Measurements from ENCODE around the gene KIFBP.
A peak's percentile ranks its signal among the peaks of the same experiment; 100 is the strongest.
"Not testable (repeated sequence)": the region's sequence is repeated elsewhere in the genome, so short reads cannot be mapped to it uniquely, and the experiment has no call there.

KIFBP gene

DNA sequence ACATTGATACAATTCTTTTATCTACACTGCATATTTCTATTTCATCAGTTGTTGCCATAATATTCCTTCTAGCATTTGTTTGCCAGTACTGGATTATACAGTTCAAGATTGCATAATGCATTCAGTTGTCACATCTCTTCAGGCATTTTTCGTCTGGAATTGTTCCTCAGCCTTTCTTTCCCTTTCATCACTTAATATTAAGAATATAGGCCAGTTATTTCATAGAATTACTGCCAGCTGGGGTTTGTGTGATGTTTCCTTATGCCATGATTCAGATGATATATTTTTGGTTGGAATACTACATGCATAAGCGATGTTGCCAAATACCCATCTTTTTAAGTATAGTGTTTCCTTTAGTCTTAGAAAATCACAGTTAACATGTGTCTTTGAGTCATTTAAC, 20.8 kb downstream of the KIFBP start:
- TF ChIP-seq GABPA (IDR thresholded peaks at IDR 0.05; ENCODE audit: low read depth) (no peak), POLR2AphosphoS5 (IDR thresholded peaks at IDR 0.05; ENCODE audit: low read depth) (no peak), SPI1 (IDR thresholded peaks at IDR 0.05; ENCODE audit: borderline replicate concordance, low read depth) (no peak)
- TF ChIP-seq, protein P1, sequence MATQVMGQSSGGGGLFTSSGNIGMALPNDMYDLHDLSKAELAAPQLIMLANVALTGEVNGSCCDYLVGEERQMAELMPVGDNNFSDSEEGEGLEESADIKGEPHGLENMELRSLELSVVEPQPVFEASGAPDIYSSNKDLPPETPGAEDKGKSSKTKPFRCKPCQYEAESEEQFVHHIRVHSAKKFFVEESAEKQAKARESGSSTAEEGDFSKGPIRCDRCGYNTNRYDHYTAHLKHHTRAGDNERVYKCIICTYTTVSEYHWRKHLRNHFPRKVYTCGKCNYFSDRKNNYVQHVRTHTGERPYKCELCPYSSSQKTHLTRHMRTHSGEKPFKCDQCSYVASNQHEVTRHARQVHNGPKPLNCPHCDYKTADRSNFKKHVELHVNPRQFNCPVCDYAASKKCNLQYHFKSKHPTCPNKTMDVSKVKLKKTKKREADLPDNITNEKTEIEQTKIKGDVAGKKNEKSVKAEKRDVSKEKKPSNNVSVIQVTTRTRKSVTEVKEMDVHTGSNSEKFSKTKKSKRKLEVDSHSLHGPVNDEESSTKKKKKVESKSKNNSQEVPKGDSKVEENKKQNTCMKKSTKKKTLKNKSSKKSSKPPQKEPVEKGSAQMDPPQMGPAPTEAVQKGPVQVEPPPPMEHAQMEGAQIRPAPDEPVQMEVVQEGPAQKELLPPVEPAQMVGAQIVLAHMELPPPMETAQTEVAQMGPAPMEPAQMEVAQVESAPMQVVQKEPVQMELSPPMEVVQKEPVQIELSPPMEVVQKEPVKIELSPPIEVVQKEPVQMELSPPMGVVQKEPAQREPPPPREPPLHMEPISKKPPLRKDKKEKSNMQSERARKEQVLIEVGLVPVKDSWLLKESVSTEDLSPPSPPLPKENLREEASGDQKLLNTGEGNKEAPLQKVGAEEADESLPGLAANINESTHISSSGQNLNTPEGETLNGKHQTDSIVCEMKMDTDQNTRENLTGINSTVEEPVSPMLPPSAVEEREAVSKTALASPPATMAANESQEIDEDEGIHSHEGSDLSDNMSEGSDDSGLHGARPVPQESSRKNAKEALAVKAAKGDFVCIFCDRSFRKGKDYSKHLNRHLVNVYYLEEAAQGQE (IDR thresholded peaks at IDR 0.05; ENCODE audit: insufficient replicate concordance, low read depth) = no peak
- no peak for DNase-seq (ENCODE audit: low read depth in 1 of 2, low spot score in 1 of 2)
- H3K4me3 ChIP-seq (replicated peaks; ENCODE audit: insufficient read depth, low read length) = no peak overlapping the region
- H3K27ac ChIP-seq (replicated peaks) = no peak overlapping the region
- H3K27me3 ChIP-seq (ENCODE audit: insufficient read depth, poor library complexity, severe bottlenecking) = no peaks in the 10 kb centered on the region

DNA sequence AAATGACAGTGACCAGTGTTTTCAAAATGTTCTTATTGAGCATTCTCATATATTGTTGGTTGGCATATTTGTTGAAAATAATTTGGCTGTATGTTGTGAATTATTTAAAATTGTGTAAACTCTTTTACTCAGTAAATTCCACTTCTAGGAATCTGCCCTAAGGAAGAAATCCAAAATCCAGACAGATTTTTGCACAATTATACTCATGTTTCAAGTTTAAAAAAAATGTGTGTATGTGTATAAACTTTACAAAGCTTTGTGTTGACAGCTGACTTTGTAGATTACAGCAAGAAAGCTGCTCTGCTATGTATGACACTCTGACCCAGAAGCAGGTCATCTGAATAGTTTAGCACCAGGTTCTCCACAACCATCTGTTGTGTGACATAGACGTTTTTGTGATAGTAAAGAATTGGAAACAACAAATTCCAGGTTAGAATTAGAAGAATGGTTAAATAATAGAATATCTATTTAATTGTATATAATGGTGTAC, 21.6 kb downstream of the KIFBP start:
- TF ChIP-seq, protein P2, sequence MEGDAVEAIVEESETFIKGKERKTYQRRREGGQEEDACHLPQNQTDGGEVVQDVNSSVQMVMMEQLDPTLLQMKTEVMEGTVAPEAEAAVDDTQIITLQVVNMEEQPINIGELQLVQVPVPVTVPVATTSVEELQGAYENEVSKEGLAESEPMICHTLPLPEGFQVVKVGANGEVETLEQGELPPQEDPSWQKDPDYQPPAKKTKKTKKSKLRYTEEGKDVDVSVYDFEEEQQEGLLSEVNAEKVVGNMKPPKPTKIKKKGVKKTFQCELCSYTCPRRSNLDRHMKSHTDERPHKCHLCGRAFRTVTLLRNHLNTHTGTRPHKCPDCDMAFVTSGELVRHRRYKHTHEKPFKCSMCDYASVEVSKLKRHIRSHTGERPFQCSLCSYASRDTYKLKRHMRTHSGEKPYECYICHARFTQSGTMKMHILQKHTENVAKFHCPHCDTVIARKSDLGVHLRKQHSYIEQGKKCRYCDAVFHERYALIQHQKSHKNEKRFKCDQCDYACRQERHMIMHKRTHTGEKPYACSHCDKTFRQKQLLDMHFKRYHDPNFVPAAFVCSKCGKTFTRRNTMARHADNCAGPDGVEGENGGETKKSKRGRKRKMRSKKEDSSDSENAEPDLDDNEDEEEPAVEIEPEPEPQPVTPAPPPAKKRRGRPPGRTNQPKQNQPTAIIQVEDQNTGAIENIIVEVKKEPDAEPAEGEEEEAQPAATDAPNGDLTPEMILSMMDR (IDR thresholded peaks at IDR 0.05; ENCODE audit: insufficient read depth, low read length) = no peak
- TF ChIP-seq GABPA (IDR thresholded peaks at IDR 0.05; ENCODE audit: low read depth) (no peak), POLR2AphosphoS5 (IDR thresholded peaks at IDR 0.05; ENCODE audit: low read depth) (no peak), SPI1 (IDR thresholded peaks at IDR 0.05; ENCODE audit: borderline replicate concordance, low read depth) (no peak)
- TF ChIP-seq, protein P1 (IDR thresholded peaks at IDR 0.05; ENCODE audit: insufficient replicate concordance, low read depth) = no peak

DNA sequence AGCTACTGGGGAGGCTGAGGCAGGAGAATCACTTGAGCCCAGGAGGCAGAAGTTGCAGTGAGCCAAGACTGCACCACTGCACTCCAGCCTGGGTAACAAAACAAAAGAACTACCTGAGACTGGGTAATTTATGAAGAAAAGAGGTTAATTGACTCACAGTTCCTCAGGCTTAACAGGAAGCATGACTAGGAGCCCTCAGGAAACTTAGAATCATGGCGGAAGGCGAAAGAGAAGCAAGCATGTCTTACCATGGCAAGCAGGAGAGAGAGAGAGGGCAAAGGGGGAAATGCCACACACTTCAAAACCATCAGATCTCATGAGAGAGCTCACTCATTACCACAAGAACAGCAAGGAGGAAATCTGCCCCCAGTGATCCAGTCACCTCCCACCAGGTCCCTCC, 24.2 kb downstream of the KIFBP start:
- DNase-seq (ENCODE audit: low read depth in 1 of 2, low spot score in 1 of 2); H3K4me3 ChIP-seq (replicated peaks; ENCODE audit: insufficient read depth, low read length); H3K27ac ChIP-seq (replicated peaks); H3K27me3 ChIP-seq (ENCODE audit: insufficient read depth, poor library complexity, severe bottlenecking): not testable (repeated sequence)

More for the DNA sequence above, 21.6 kb downstream of the KIFBP start:
- H3K27me3 ChIP-seq (ENCODE audit: insufficient read depth, poor library complexity, severe bottlenecking) = no peaks in the 10 kb centered on the region
- no peak overlapping the region for H3K4me3 ChIP-seq (replicated peaks; ENCODE audit: insufficient read depth, low read length)
- no peak overlapping the region for H3K27ac ChIP-seq (replicated peaks)
- DNase-seq (ENCODE audit: low read depth in 1 of 2, low spot score in 1 of 2) = no peak

DNA sequence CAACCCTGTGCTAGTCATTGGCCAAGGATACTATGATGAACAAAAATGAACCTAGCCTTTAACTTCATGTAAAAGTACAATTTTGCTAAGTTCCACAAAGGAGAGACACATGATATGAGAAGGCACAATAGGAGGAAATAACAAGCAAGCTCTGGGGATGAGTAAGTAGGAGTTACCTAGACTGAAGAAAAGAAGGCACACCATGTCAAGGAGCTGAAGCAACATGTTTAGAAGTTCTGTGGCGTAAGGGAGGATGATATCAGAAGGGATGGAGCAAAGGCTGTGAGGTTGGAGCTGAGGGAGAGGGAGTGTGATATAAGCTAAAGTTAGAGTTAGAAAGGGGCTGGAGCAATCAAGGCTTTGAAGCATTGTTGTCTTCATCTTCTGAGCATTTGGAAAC, 25.6 kb downstream of the KIFBP start:
- TF ChIP-seq, protein P1 (IDR thresholded peaks at IDR 0.05; ENCODE audit: insufficient replicate concordance, low read depth) = no peak
- TF ChIP-seq SPI1 (IDR thresholded peaks at IDR 0.05; ENCODE audit: borderline replicate concordance, low read depth) = no peak
- TF ChIP-seq GABPA (IDR thresholded peaks at IDR 0.05; ENCODE audit: low read depth) = no peak
- TF ChIP-seq, protein P2 (IDR thresholded peaks at IDR 0.05; ENCODE audit: insufficient read depth, low read length) = no peak
- no peak for TF ChIP-seq POLR2AphosphoS5 (IDR thresholded peaks at IDR 0.05; ENCODE audit: low read depth)
- H3K27ac ChIP-seq (replicated peaks) = peak overlapping the region; percentile 24; the same call in 1 of the 2 replicates
- no peak overlapping the region for H3K4me3 ChIP-seq (replicated peaks; ENCODE audit: insufficient read depth, low read length)
- no peaks in the 10 kb centered on the region for H3K27me3 ChIP-seq (ENCODE audit: insufficient read depth, poor library complexity, severe bottlenecking)
- DNase-seq (ENCODE audit: low read depth in 1 of 2, low spot score in 1 of 2) = peak in 1 of 2 experiments; percentile 59
